Activated naive CD8-positive, alpha-beta T cell treated with anti-CD3 and anti-CD28 coated beads, Interleukin-2, amount 50 U/mL, for 24 hours (primary cell): ENCODE results near the gene OLIG3.

ENCODE experiments used
- ATAC-seq: fragments of 150-1000 bp; cut with Tn5 transposase; one replicate; pipeline ENCODE4 v1.10.0; 2021
- DNase-seq: peaks from one replicate; pipeline ENCODE4 v3.0.0; 2021
- H3K27ac Mint-ChIP-seq: one replicate; pipeline ENCODE4 v1.8.0; 2021; ENCODE audit warnings: mild to moderate bottlenecking, mixed read lengths
- H3K27me3 Mint-ChIP-seq: one replicate; pipeline ENCODE4 v1.8.0; 2021; ENCODE audit warnings: mixed read lengths
- H3K36me3 Mint-ChIP-seq: one replicate; pipeline ENCODE4 v1.8.0; 2021; ENCODE audit warnings: low read depth, mixed read lengths
- H3K4me1 Mint-ChIP-seq: one replicate; pipeline ENCODE4 v1.8.0; 2021; ENCODE audit warnings: mixed read lengths
- H3K4me3 Mint-ChIP-seq: one replicate; pipeline ENCODE4 v1.8.0; 2021; ENCODE audit warnings: mild to moderate bottlenecking, moderate library complexity, mixed read lengths
- H3K9me3 Mint-ChIP-seq: one replicate; pipeline ENCODE4 v1.8.0; 2021; ENCODE audit warnings: mixed read lengths

Gene OLIG3

GRCh38 chr6:137465378-137466009 lies 28.7 kb downstream of the OLIG3 start:
- Mint-ChIP-seq H3K4me1 (no peaks in the 10 kb centered on the region), H3K36me3 (no peaks in the 10 kb centered on the region), H3K27ac (no peak overlapping the region), H3K27me3 (peaks cover 2% of the 10 kb centered on the region), H3K4me3 (no peak overlapping the region), H3K9me3 (no peaks in the 10 kb centered on the region)
- DNase-seq (no peak), ATAC-seq (no peak)

- Mint-ChIP-seq H3K4me1 (no peaks in the 10 kb centered on the region), H3K9me3 (peaks cover 5% of the 10 kb centered on the region), H3K27me3 (peaks cover 4% of the 10 kb centered on the region), H3K27ac (no peak overlapping the region), H3K36me3 (peaks cover 5% of the 10 kb centered on the region), H3K4me3 (no peak overlapping the region)
- no peak for DNase-seq
- no peak for ATAC-seq
These were observed 41.8 kb downstream of the OLIG3 start for GRCh38 chr6:137452333-137452894.

- H3K27me3 Mint-ChIP-seq = peaks cover 5% of the 10 kb centered on the region
- no peak for ATAC-seq
These were observed 50.3 kb downstream of the OLIG3 start for GRCh38 chr6:137443901-137444300.

More at GRCh38 chr6:137443901-137444300, 50.3 kb downstream of the OLIG3 start:
- Mint-ChIP-seq H3K4me1 (peaks cover 5% of the 10 kb centered on the region), H3K4me3 (no peak overlapping the region), H3K9me3 (peaks cover 9% of the 10 kb centered on the region), H3K27ac (no peak overlapping the region), H3K36me3 (peaks cover 2% of the 10 kb centered on the region)
- DNase-seq = no peak
